IPS-18c (cell line): ENCODE measurements around the gene FXR2.

ENCODE experiments used
- H3K4me3 ChIP-seq: 2 replicates; pipeline ENCODE4 v1.7.0; 2013; ENCODE audit warnings: low read depth, mild to moderate bottlenecking, low read length, moderate library complexity; ENCODE audit not compliant: insufficient read depth
- H3K9me3 ChIP-seq: one replicate; pipeline ENCODE4 v1.6.1; 2013; ENCODE audit warnings: mild to moderate bottlenecking, low read length, moderate library complexity; ENCODE audit not compliant: control insufficient read depth, insufficient read depth

FXR2 gene

GRCh38 chr17:7579834-7580603 lies 34.7 kb downstream of the FXR2 start:
- Histone ChIP-seq H3K4me3 (no peak overlapping the region), H3K9me3 (no peaks in the 10 kb centered on the region)

DNA sequence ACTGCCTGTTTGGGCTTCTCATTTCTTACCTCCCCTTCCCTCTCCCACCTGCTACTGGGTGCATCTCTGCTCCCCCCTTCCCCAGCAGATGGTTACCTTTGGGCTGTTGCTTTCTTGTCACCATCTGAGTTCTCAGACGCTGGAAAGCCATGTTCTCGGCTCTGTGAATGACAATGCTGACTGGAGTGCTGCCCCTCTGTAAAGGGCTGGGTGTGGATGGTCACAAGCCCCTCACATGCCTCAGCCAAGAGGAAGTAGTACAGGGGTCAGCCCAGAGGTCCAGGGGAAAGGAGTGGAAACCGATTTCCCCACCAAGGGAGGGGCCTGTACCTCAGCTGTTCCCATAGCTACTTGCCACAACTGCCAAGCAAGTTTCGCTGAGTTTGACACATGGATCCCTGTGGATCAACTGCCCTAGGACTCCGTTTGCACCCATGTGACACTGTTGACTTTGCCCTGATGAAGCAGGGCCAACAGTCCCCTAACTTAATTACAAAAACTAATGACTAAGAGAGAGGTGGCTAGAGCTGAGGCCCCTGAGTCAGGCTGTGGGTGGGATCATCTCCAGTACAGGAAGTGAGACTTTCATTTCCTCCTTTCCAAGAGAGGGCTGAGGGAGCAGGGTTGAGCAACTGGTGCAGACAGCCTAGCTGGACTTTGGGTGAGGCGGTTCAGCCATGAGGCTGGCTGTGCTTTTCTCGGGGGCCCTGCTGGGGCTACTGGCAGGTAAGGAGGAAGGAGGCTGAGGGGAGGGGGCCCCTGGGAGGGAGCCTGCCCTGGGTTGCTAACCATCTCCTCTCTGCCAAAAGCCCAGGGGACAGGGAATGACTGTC lies 35.5 kb downstream of the FXR2 start, which contains the start of gene CD68:
Gene CD68 (plus strand): TSS at position 638 of the 833 bp plus-strand sequence. CDS start 40 bp downstream, at position 678.
- H3K4me3 ChIP-seq = no peak within 1 kb of the TSS
- no peaks in the 10 kb centered on the region for H3K9me3 ChIP-seq

- no peak overlapping the region; the same call in 1 of the 2 replicates for H3K4me3 ChIP-seq
Measured at GRCh38 chr17:7577327-7578199, 37.1 kb downstream of the FXR2 start.

DNA sequence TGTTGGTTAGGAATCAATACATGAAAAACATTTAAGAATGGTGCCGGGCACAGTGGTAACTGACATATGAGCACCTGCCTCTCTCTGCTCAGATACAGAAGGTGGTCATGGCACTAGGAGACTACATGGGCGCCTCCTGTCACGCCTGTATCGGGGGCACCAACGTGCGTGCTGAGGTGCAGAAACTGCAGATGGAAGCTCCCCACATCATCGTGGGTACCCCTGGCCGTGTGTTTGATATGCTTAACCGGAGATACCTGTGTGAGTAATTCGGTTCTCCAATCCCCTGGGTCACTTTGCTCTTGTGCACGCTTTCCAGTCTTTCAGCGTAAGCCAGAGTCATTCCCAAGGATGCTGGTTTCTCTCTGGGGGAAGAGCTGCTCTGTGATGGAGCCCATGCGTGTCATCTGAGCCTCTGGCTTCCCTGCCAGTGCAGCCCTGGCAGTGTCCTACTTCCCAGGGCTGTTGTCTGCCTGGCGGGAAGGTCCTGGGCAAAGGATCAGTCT lies 38.2 kb downstream of the FXR2 start:
- H3K4me3 ChIP-seq = no peak overlapping the region
- no peaks in the 10 kb centered on the region for H3K9me3 ChIP-seq

More at GRCh38 chr17:7577327-7578199, 37.1 kb downstream of the FXR2 start:
- no peaks in the 10 kb centered on the region for H3K9me3 ChIP-seq

GRCh38 chr17:7575959-7576358 lies 38.7 kb downstream of the FXR2 start:
- no peak overlapping the region for H3K4me3 ChIP-seq
- H3K9me3 ChIP-seq = no peaks in the 10 kb centered on the region

DNA sequence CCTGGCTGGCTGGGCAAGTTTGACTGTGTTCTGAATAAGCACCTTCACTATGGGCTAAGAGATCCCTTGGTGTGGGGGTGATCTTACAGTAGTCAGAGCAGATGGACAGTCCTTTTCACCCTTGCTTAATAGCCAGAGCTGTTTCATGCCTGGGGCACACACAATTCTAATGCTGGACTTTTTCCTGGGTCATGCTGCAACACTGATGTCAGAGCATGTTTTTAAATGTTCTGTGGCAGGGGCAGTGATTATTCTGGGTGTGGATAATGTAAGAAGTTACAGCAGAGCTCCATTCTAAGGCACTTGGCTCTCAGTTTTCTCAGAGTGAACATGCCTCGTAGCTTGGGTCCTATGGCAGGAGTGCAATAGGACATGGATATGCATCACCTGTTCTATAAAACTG lies 39.2 kb downstream of the FXR2 start:
- no peak overlapping the region for H3K4me3 ChIP-seq
- no peaks in the 10 kb centered on the region for H3K9me3 ChIP-seq

DNA sequence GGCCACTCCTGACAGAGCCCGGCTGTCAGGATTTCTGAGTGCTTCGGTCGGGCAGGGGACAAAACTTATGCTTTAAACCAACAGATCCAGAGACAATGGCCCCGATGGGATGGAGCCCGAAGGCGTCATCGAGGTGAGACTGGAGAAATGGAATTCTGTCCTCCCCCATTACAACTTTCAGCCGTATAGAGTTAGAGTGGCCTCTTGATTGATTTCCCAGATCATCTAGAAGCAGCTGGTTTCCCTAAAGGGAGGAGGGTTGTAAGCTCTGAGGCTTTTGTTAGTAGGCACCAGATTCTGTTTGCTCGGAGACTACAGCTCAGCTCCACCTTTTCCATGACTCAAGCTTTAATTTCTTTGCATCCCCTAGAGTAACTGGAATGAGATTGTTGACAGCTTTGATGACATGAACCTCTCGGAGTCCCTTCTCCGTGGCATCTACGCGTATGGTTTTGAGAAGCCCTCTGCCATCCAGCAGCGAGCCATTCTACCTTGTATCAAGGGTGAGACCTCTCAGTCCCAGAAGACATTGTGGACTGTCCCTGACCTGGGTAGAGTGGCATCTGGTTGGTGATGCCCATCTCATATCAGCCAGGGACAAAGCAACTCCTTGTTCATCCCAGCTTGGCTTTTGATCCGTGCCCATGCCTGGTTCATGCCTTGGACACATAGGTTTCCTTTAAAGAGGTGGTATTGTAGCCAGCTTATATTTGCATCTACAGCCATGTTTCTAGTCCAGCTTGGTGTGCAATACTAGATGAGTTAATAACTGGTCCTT lies 40.3 kb downstream of the FXR2 start:
- no peaks in the 10 kb centered on the region for H3K9me3 ChIP-seq
- peak overlapping the region; percentile 97 for H3K4me3 ChIP-seq

- peak overlapping the region; percentile 97 for H3K4me3 ChIP-seq
- no peaks in the 10 kb centered on the region for H3K9me3 ChIP-seq
Measured at GRCh38 chr17:7573324-7574080, 41.2 kb downstream of the FXR2 start.

- no peaks in the 10 kb centered on the region for H3K9me3 ChIP-seq
- H3K4me3 ChIP-seq = peak overlapping the region; percentile 97
Measured at GRCh38 chr17:7572588-7573323, 41.9 kb downstream of the FXR2 start.

GRCh38 chr17:7572338-7572587 lies 42.4 kb downstream of the FXR2 start:
- H3K9me3 ChIP-seq = no peaks in the 10 kb centered on the region
- H3K4me3 ChIP-seq = peak overlapping the region; percentile 51

DNA sequence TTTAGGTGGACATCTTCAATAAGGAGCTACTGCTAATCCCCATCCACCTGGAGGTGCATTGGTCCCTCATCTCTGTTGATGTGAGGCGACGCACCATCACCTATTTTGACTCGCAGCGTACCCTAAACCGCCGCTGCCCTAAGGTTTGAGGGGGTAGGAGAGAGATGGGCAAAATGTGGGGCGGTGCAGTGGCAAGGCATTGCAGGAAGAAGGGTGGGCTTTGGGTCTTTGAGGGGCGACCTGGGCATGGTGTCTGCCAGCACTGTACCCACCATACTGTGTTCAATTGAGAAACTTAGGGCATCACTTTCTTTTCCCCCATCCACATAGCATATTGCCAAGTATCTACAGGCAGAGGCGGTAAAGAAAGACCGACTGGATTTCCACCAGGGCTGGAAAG lies 44.3 kb downstream of the FXR2 start:
- H3K9me3 ChIP-seq = no peaks in the 10 kb centered on the region
- H3K4me3 ChIP-seq = no peak overlapping the region

GRCh38 chr17:7569571-7569970 lies 45.1 kb downstream of the FXR2 start:
- H3K4me3 ChIP-seq = no peak overlapping the region

DNA sequence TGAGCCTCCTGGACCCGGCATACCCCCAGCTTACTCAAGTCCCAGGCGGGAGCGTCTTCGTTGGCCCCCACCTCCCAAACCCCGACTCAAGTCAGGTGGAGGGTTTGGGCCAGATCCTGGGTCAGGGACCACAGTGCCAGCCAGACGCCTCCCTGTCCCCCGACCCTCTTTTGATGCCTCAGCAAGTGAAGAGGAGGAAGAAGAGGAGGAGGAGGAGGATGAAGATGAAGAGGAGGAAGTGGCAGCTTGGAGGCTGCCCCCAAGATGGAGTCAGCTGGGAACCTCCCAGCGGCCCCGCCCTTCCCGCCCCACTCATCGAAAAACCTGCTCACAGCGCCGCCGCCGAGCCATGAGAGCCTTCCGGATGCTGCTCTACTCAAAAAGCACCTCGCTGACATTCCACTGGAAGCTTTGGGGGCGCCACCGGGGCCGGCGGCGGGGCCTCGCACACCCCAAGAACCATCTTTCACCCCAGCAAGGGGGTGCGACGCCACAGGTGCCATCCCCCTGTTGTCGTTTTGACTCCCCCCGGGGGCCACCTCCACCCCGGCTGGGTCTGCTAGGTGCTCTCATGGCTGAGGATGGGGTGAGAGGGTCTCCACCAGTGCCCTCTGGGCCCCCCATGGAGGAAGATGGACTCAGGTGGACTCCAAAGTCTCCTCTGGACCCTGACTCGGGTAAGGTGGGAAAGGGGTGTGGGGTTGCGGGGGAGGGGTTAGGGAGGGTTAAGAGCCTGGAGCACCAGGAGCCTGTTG lies 51.4 kb downstream of the FXR2 start:
- Histone ChIP-seq H3K4me3 (no peak overlapping the region; the same call in 1 of the 2 replicates), H3K9me3 (no peaks in the 10 kb centered on the region)

More at GRCh38 chr17:7569571-7569970, 45.1 kb downstream of the FXR2 start:
- no peaks in the 10 kb centered on the region for H3K9me3 ChIP-seq

GRCh38 chr17:7562208-7562605 lies 52.5 kb downstream of the FXR2 start:
- Histone ChIP-seq H3K4me3 (peak overlapping the region; percentile 91), H3K9me3 (no peaks in the 10 kb centered on the region)
